HAP-1 (cell line): ENCODE data around the gene TOR1AIP1.
"Not testable (repeated sequence)": the region's sequence is repeated elsewhere in the genome, so short reads cannot be mapped to it uniquely, and the experiment has no call there.

Experiments used
- DNase-seq, 2 experiments: peaks; one replicate each; pipeline ENCODE4 v3.0.0-alpha.2; 2016 to 2020; ENCODE audit warnings: low spot score in 2 of 2
- H3K27me3 ChIP-seq: fragments of 250-450 bp; sonication (Bioruptor Pico); 2 replicates; pipeline ENCODE4 v1.5.1; 2020; ENCODE audit warnings: low read depth, mild to moderate bottlenecking, moderate library complexity
- H3K36me3 ChIP-seq: fragments of 250-450 bp; sonication (Bioruptor Pico); replicated peaks from 2 replicates; pipeline ENCODE4 v1.5.1; 2020; ENCODE audit warnings: mild to moderate bottlenecking
- H3K4me1 ChIP-seq: fragments of 250-450 bp; sonication (Bioruptor Pico); 2 replicates; pipeline ENCODE4 v1.5.1; 2020; ENCODE audit warnings: mild to moderate bottlenecking
- H3K4me3 ChIP-seq: fragments of 250-450 bp; sonication (Bioruptor Pico); 2 replicates; pipeline ENCODE4 v1.5.1; 2020; ENCODE audit warnings: mild to moderate bottlenecking, moderate library complexity
- H3K9me3 ChIP-seq: fragments of 250-450 bp; sonication (Bioruptor Pico); 2 replicates; pipeline ENCODE4 v1.5.1; 2020; ENCODE audit warnings: mild to moderate bottlenecking, moderate library complexity
- in situ Hi-C: fragments of 300-500 bp; cut with MboI; formaldehyde crosslinking; loops from 3 replicates; pipeline ENCODE4 v1.14.3; 2020; ENCODE audit warnings: low sequenced_read_pairs, inconsistent platforms, mixed read lengths

Gene TOR1AIP1

GRCh38 chr1:179882253-179883039, at the start of gene TOR1AIP1:
TSS of gene TOR1AIP1 (plus strand) at chr1:179882285. CDS start at chr1:179882503, 218 bp downstream.
- Histone ChIP-seq H3K4me3 (peak within 1 kb of the TSS; percentile 82), H3K36me3 (peaks cover 7% of the 10 kb centered on the region), H3K27me3 (no peaks in the 10 kb centered on the region), H3K9me3 (no peaks in the 10 kb centered on the region), H3K4me1 (peaks cover 14% of the 10 kb centered on the region)
- peak; percentile 91 to 97 for DNase-seq
- in situ Hi-C loops: no loop called here

- H3K9me3 ChIP-seq, H3K4me3 ChIP-seq, H3K36me3 ChIP-seq, DNase-seq, in situ Hi-C loops, H3K27me3 ChIP-seq, H3K4me1 ChIP-seq: not testable (repeated sequence)
Observed at GRCh38 chr1:179836686-179837445, 45.2 kb upstream of the TOR1AIP1 start.

DNA sequence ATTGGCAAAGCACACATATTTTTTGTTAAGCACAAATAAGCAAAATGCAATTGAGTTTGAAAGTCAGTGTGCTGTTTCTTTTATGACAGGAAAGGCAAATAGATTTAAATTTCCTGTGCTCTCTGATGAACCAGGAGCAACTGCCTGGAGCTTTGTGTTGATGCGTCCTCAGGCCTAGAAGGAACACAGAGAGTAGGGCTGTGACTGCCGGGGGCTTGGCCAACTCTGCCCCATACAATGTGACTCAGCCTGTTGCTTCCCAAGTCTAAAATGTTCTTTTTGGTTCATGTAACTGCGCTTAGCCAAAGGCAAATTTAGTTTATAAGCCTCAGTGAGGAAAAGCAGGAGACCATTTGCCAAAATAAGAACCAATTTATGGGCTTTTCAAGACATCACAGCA, 42.0 kb upstream of the TOR1AIP1 start:
- DNase-seq: no peak
- H3K9me3 ChIP-seq: no peaks in the 10 kb centered on the region
- in situ Hi-C loops: no loop called here
- H3K4me3 ChIP-seq: no peak overlapping the region
- H3K27me3 ChIP-seq: no peaks in the 10 kb centered on the region
- H3K4me1 ChIP-seq: no peaks in the 10 kb centered on the region; the same call in 1 of the 2 replicates
- H3K36me3 ChIP-seq: peaks cover 7% of the 10 kb centered on the region

DNA sequence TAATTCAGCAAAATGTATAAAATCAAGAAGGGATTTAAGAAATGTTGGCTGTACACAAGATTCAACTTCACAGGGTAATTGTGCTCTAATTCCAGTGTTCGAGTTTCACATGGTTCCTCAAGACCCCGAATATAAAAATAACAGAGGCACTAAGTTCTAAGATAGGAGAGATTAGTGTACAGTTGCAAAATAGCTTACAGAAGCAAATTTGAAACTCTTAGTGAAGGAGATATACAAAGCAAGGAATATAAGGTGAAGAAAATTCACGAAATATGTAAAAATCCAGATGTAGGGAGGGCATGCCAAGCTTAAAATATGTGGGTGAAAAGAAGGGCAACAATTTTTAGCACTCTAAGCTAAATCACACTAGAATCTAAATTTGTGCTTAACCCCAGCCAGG, 33.9 kb upstream of the TOR1AIP1 start:
- Histone ChIP-seq H3K4me1 (no peaks in the 10 kb centered on the region; the same call in 1 of the 2 replicates), H3K9me3 (no peaks in the 10 kb centered on the region), H3K27me3 (no peaks in the 10 kb centered on the region), H3K4me3 (no peak overlapping the region), H3K36me3 (peaks cover 51% of the 10 kb centered on the region)
- no peak for DNase-seq
- in situ Hi-C loops: no loop called here

GRCh38 chr1:179853102-179853501, 29.0 kb upstream of the TOR1AIP1 start:
- H3K36me3 ChIP-seq: peaks cover 29% of the 10 kb centered on the region
- DNase-seq: no peak
- H3K4me3 ChIP-seq: no peak overlapping the region
- in situ Hi-C loops: no loop called here
- no peaks in the 10 kb centered on the region for H3K9me3 ChIP-seq
- no peaks in the 10 kb centered on the region for H3K4me1 ChIP-seq
- H3K27me3 ChIP-seq: no peaks in the 10 kb centered on the region

GRCh38 chr1:179855831-179856230, 26.3 kb upstream of the TOR1AIP1 start:
- H3K36me3 ChIP-seq, in situ Hi-C loops, DNase-seq, H3K4me3 ChIP-seq, H3K27me3 ChIP-seq, H3K9me3 ChIP-seq, H3K4me1 ChIP-seq: not testable (repeated sequence)

GRCh38 chr1:179856296-179856695, 25.8 kb upstream of the TOR1AIP1 start:
- no peak overlapping the region for H3K4me3 ChIP-seq
- H3K4me1 ChIP-seq: no peaks in the 10 kb centered on the region
- H3K9me3 ChIP-seq: no peaks in the 10 kb centered on the region
- no peaks in the 10 kb centered on the region for H3K27me3 ChIP-seq
- H3K36me3 ChIP-seq: peaks cover 5% of the 10 kb centered on the region
- no peak for DNase-seq
- in situ Hi-C loops: no loop called here

DNA sequence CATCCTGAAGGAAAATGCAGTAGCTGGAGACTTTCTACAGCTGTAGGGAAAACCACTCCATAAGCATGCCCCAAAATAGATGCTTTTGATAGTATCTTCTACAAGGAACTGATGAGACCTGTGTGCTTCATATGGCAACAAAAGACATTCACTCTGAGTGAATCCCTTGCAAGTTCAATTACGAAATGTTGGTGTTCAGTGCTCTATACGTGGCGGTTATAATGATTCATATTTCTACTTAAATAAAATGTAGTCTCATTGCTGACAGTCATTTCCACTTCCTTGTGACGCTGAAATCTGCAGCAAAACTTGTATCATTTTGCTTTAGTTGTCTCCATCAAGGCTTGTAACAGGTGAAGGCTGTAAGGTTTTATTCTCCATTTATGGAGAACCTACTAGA, 25.1 kb upstream of the TOR1AIP1 start:
- H3K9me3 ChIP-seq: no peaks in the 10 kb centered on the region
- no peak overlapping the region for H3K4me3 ChIP-seq
- H3K4me1 ChIP-seq: no peaks in the 10 kb centered on the region
- H3K36me3 ChIP-seq: no peaks in the 10 kb centered on the region; the same call in 1 of the 2 replicates
- no peaks in the 10 kb centered on the region for H3K27me3 ChIP-seq
- DNase-seq: no peak
- in situ Hi-C loops: no loop called here

- DNase-seq: no peak
Observed at GRCh38 chr1:179860652-179861051, 21.4 kb upstream of the TOR1AIP1 start.

GRCh38 chr1:179865377-179865776, 16.7 kb upstream of the TOR1AIP1 start:
- H3K9me3 ChIP-seq: no peaks in the 10 kb centered on the region
- no peaks in the 10 kb centered on the region for H3K4me1 ChIP-seq
- H3K27me3 ChIP-seq: no peaks in the 10 kb centered on the region
- no peak for DNase-seq
- in situ Hi-C loops: no loop called here
- H3K36me3 ChIP-seq: peaks cover 31% of the 10 kb centered on the region
- no peak overlapping the region for H3K4me3 ChIP-seq

More at GRCh38 chr1:179860652-179861051, 21.4 kb upstream of the TOR1AIP1 start:
- Histone ChIP-seq H3K36me3 (peaks cover 23% of the 10 kb centered on the region), H3K4me1 (no peaks in the 10 kb centered on the region), H3K27me3 (no peaks in the 10 kb centered on the region), H3K4me3 (no peak overlapping the region), H3K9me3 (no peaks in the 10 kb centered on the region)
- in situ Hi-C loops: no loop called here

DNA sequence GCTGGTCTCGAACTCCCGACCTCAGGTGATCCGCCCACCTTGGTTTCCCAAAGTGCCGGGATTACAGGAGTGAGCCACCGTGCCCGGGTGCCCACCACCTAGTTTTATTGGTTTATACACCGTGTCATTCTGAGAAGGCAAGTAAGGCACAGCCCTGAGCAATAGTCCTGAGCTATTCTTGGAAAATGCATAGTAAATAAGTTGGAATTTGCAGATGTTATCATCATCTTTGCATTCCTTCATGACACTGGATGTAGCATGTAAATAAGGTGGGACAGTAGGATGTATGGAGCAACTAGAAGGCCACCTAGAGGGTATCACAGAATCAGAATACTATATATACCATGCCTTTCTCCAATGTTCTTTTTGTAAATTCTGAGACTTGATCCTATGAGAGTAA, 15.5 kb upstream of the TOR1AIP1 start:
- H3K27me3 ChIP-seq: no peaks in the 10 kb centered on the region
- H3K4me1 ChIP-seq: no peaks in the 10 kb centered on the region
- peaks cover 31% of the 10 kb centered on the region for H3K36me3 ChIP-seq
- H3K4me3 ChIP-seq: no peak overlapping the region
- DNase-seq: no peak
- in situ Hi-C loops: no loop called here
- no peaks in the 10 kb centered on the region for H3K9me3 ChIP-seq

- H3K9me3 ChIP-seq: no peaks in the 10 kb centered on the region
- H3K36me3 ChIP-seq: peaks cover 29% of the 10 kb centered on the region
- in situ Hi-C loops: no loop called here
Observed at GRCh38 chr1:179867493-179868330, 14.4 kb upstream of the TOR1AIP1 start.

GRCh38 chr1:179870870-179871269, 11.2 kb upstream of the TOR1AIP1 start:
- in situ Hi-C loops: loop anchor here (5.0 kb wide), 1 partner anchor 301 kb away; no protein-coding TSS in a partner anchor
- DNase-seq: no peak
- Histone ChIP-seq H3K9me3 (no peaks in the 10 kb centered on the region), H3K4me1 (peaks cover 2% of the 10 kb centered on the region; the same call in 1 of the 2 replicates), H3K4me3 (no peak overlapping the region), H3K27me3 (no peaks in the 10 kb centered on the region), H3K36me3 (peaks cover 17% of the 10 kb centered on the region)

More at GRCh38 chr1:179867493-179868330, 14.4 kb upstream of the TOR1AIP1 start:
- DNase-seq: peak; percentile 48 to 74
- Histone ChIP-seq H3K4me1 (no peaks in the 10 kb centered on the region), H3K27me3 (no peaks in the 10 kb centered on the region), H3K4me3 (no peak overlapping the region)
